T-helper 22 cell (primary cell): ENCODE data around the gene CRIP1.

ENCODE experiments used
- DNase-seq: peaks from one replicate; pipeline ENCODE4 v3.0.0-alpha.2; 2020; ENCODE audit warnings: low read depth

CRIP1 gene, protein sequence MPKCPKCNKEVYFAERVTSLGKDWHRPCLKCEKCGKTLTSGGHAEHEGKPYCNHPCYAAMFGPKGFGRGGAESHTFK

GRCh38 chr14:105486163-105486973 lies at the start of gene CRIP1:
Gene CRIP1 (plus strand): TSS chr14:105486886. CDS start chr14:105487260, 374 bp downstream.
- DNase-seq: no peak

GRCh38 chr14:105436891-105437722 lies 49.6 kb upstream of the CRIP1 start:
- DNase-seq: no peak

GRCh38 chr14:105437723-105438500 lies 48.8 kb upstream of the CRIP1 start:
- DNase-seq: no peak

DNA sequence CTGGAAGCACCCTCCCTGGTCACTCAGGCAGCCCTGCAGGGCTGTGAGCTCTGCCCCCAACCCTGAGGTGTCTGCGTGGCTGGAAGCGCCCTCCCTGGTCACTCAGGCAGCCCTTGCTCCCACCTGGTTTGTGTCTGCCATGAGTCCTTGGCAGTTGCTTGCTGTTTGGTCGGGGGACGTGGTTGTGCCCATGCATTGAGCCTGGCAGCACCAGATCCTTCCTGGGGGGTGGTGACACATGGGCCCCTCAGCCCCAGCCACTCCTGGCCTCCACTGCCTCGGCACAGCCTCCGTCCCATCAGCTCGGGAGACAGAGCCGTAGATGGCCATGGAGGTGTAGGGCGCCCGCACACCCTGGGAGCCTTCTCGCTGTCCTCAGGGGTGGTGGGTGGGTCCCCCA lies 47.5 kb upstream of the CRIP1 start:
- no peak for DNase-seq

- no peak for DNase-seq
Observed at GRCh38 chr14:105439710-105440553, 46.8 kb upstream of the CRIP1 start.

DNA sequence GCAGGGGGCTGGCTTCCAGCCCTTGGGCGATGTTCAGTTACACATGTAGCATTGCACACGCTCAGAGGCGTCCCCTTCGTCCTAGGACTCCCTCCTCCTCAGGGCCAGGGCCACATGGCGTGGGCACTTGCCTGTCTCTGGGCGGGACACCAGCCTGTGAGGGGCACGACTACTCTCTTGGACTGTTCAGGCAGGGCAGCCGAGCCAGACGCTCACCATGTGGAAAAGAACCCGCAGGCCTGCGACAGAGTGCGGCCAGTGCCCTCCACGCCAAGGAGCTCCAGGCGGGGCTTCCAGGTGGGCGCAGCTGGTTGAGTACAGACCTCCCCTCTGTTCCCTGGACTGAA lies 46.2 kb upstream of the CRIP1 start:
- no peak for DNase-seq

DNA sequence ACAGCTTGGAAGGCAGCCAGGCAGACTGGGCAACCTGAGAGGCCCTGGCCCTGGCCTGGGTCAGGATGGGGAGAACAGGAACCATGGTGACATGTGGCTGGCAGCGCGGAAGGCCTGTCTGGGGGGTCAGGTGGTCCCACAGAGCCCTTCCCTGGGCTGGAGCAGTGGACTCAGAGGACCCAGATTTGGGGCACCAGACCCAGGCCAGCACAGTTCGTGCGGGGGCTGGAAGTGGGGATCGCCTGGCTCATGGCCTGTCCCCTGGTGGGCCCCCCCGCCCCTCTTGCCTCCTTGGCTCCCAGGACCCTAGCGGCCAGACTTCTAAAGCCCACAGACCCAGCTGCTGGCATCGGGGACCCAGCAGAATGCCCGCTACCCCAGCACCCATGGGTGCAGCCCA lies 45.7 kb upstream of the CRIP1 start:
- DNase-seq: no peak

DNA sequence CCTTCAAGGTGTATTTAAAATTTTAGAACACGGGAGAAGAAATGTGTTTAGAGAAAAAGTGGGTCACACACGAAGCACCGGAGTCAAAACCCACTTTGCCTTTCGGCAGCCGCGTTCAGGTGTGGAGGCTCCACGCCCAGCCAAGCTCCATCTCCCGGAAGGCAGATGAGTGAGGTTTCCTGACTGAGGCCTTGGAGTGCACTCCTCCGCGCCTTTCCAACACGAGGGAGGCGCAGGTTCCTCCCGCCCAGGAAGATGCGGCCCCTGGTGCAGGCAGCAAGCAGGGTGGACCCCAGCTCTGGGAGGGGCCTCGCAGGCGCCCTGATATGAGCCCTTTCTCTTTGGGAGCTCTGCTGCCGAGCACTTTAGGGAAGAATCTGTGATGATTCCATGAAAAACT lies 44.6 kb upstream of the CRIP1 start:
- no peak for DNase-seq

GRCh38 chr14:105442834-105443233 lies 43.9 kb upstream of the CRIP1 start:
- DNase-seq: no peak

DNA sequence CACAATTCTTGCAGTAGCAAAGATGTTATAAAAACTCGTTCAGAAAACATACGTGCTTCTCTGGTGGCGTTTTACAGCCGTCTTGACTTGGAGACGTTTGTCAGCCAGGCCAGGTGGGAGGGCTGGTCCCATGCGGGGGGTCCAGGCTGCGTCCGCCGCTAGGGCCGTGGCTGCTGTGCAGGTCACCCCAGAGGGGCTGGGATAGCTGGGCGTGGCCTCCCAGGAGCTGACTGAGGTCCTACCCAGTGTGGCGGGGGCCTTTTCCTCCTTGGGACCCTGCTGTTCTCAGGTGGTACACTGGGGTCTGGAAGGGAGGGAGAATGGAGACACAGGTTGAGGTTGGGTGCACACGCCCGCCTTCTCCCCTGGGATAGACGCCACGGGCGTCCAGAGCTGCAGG lies 41.8 kb upstream of the CRIP1 start:
- DNase-seq: no peak

DNA sequence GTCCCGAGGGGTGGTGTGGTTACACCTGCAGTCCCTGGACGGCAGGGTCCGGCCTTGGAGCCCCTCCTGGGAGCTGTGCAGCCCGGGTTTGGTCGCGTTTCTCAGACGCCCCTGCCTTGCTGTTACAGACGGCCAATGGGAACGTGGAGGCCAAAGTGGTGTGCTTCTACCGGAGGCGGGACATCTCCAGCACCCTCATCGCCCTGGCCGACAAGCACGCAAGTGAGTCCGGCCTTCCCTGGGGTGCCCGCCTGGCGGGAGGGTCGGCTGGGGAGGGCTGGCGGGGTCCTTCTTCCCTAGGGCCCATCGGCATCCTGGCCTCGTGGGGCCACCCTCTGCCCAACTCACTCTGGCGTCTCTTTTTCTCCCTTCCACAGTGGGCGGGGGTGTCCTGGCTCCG lies 41.4 kb upstream of the CRIP1 start:
- no peak for DNase-seq

DNA sequence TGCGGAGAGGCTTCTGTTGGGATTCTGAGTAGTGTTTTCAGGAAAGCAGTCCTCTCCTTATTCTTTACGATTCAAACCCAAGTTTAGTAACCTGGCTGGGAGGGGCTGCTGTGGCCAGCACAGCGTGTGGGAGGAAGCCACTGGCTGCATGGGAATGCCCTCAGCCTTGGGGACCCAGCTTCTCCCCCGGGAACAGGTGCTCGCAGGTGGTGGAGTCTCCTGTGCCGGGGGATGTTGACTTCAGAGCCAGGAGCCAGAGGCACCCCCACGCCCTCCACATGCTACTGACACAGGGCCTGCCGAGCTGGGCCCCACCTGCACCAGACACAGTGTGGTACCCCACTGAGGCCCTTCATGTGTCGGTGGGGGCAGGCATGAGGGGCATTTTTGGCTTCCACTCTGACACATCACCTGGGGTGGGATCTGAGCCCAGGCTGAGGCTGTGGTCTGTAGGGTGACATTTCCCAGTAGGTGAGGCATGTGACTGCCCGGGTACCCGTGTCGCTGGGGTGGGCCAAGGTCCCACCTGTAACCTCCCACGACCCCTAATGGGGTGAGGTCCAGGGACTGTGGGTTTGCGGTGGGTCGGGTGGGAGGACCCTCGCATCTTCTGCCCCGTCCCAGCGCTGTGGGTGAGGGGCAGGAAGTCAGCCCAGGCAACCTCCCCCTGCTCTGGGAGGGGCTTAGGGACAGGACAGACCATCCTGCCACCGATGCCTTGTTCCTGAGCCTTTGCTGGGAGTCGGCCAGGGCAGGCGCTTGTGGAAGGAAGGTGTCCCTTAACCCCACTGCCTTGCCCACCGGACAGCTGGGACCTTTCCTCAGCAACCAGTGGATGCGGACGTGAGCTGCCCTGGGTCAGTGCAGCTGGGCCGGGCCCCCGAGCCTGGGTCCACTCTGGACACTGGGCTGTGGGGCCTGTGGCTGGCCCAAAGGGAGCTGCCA lies 40.5 kb upstream of the CRIP1 start:
- no peak for DNase-seq

DNA sequence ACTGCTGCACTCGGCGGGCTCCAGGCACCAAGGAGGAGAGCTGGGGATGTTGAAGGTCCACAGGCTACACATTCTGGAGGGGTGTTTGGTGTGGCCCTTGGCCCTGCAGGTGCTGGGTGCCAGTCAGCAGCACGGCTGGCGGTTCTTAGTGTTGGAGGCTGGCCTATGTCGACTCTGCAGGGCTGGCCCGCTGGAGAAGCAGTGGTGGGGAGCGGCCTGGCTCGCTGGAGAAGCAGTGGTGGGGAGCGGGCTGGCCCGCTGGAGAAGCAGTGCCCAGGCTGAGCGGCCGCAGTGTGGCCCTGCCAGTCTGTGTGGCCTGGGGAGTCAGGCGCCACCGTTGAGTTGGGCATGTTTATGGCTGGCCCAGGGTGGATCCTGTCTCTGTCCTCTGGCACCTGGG lies 39.7 kb upstream of the CRIP1 start:
- DNase-seq: no peak

- DNase-seq: no peak
Observed at GRCh38 chr14:105447651-105448640, 38.7 kb upstream of the CRIP1 start.

GRCh38 chr14:105448706-105449111 lies 38.0 kb upstream of the CRIP1 start:
- peak; percentile 36 for DNase-seq

DNA sequence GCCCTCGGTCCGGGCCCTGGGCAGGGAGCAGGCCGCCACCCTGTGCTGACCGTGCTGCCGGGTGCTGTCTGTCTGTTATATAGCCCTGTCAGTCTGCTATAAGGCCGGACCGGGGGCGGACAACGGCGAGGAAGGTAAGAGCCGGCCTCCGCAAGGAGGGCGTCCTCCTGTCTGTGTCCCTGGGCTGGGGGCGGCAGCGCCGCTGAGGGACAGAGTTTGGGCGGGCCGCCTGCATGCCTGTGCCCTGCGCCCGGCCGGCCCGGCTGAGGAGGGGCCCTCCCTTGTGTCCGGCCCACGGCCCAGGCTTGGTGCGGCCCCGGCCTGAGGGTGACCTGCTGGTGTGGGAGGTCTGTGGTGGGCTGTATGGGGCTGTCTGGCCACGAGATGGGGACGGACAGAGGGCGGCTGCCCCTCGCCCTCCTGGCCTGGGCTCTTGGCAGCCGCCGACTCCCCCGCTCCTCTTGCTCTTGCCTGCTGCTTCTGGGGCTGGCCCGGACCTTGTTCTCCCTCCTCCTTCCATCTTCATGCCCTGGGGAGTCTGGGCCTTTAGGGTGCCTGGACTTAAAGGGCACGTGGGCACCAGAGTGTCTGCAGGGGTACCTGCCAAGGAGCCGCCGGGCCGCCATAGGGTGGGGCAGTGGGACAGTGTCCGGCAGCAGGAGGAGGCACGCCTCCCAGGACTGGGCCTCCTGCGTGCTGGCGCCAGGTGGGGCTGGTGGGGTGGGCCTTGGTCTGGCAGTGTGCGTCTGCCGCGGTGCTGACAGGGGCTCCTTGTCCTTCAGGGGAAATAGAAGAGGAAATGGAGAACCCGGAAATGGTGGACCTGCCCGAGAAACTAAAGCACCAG lies 37.2 kb upstream of the CRIP1 start:
- no peak for DNase-seq

DNA sequence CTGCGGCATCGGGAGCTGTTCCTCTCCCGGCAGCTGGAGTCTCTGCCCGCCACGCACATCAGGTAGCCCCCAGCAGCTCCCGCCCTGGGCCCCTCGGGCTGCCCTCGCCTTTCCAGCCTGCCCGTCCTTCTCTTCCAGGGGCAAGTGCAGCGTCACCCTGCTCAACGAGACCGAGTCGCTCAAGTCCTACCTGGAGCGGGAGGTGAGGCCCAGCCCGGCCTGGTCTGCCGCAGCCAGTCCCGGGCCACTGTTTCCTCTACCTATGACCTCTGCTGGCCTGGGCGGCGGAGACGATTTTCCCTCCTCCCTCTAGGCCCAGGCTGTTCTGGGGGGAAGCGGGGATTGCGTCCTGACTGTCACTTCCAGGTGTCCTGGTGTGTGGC lies 36.6 kb upstream of the CRIP1 start:
- DNase-seq: no peak
